ENCODE data around the gene PRKAG1. TPM values are rescaled to one million over a fixed set of nuclear protein-coding genes. Genes with fewer than 3 reads are reported as not detected.

PRKAG1 gene
- total RNA-seq, 2 donors from 2014 or later: 27.6 to 38.1 TPM

- TF ChIP-seq, protein P1, sequence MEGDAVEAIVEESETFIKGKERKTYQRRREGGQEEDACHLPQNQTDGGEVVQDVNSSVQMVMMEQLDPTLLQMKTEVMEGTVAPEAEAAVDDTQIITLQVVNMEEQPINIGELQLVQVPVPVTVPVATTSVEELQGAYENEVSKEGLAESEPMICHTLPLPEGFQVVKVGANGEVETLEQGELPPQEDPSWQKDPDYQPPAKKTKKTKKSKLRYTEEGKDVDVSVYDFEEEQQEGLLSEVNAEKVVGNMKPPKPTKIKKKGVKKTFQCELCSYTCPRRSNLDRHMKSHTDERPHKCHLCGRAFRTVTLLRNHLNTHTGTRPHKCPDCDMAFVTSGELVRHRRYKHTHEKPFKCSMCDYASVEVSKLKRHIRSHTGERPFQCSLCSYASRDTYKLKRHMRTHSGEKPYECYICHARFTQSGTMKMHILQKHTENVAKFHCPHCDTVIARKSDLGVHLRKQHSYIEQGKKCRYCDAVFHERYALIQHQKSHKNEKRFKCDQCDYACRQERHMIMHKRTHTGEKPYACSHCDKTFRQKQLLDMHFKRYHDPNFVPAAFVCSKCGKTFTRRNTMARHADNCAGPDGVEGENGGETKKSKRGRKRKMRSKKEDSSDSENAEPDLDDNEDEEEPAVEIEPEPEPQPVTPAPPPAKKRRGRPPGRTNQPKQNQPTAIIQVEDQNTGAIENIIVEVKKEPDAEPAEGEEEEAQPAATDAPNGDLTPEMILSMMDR (conservative IDR thresholded peaks at IDR 0.05): no peak
- peaks cover 15% of the 10 kb centered on the region for H3K4me1 Mint-ChIP-seq
- no peak overlapping the region for H3K9ac ChIP-seq (ENCODE audit: extremely low read depth, low read length, poor library complexity, severe bottlenecking)
- H3K9me3 ChIP-seq (ENCODE audit: control insufficient read depth, low read length): no peaks in the 10 kb centered on the region
- no peak overlapping the region for H3K27ac ChIP-seq (ENCODE audit: low read depth, low read length)
- H3K27me3 ChIP-seq (ENCODE audit: control insufficient read depth, insufficient read depth, low read length, poor library complexity, severe bottlenecking): peaks cover 100% of the 10 kb centered on the region
- no peaks in the 10 kb centered on the region for H3K36me3 ChIP-seq (ENCODE audit: control insufficient read depth, insufficient read depth, low read length)
- no peak for DNase-seq
- no peaks in the 10 kb centered on the region for H3K9me3 Mint-ChIP-seq
- H3K36me3 Mint-ChIP-seq (ENCODE audit: low read depth): no peaks in the 10 kb centered on the region
- H3K27me3 Mint-ChIP-seq (ENCODE audit: insufficient read depth): peaks cover 99% of the 10 kb centered on the region
- no peaks in the 10 kb centered on the region for H3K4me1 ChIP-seq (ENCODE audit: control insufficient read depth, insufficient read depth, low read length)
- 72 to 79% methylated on average over 3 of the region's 3 CpGs for WGBS, 2 experiments (ENCODE audit: insufficient coverage in 1 of 2, insufficient read length in 1 of 2)
- H3K27ac Mint-ChIP-seq: no peak overlapping the region
- no peak overlapping the region for H3K4me3 Mint-ChIP-seq
- H3K4me3 ChIP-seq (ENCODE audit: low read length): no peak overlapping the region
Measured at GRCh38 chr12:48972952-48973483, 45.6 kb downstream of the PRKAG1 start.

GRCh38 chr12:48972213-48972951, 46.2 kb downstream of the PRKAG1 start:
- TF ChIP-seq, protein P1 (conservative IDR thresholded peaks at IDR 0.05): peak; percentile 46
- Mint-ChIP-seq H3K4me3 (peak overlapping the region; percentile 51), H3K36me3 (ENCODE audit: low read depth) (no peaks in the 10 kb centered on the region), H3K27me3 (ENCODE audit: insufficient read depth) (peaks cover 97% of the 10 kb centered on the region), H3K4me1 (peaks cover 15% of the 10 kb centered on the region), H3K27ac (no peak overlapping the region), H3K9me3 (no peaks in the 10 kb centered on the region)
- Histone ChIP-seq H3K4me1 (ENCODE audit: control insufficient read depth, insufficient read depth, low read length) (no peaks in the 10 kb centered on the region), H3K27ac (ENCODE audit: low read depth, low read length) (no peak overlapping the region), H3K9me3 (ENCODE audit: control insufficient read depth, low read length) (no peaks in the 10 kb centered on the region), H3K4me3 (ENCODE audit: low read length) (no peak overlapping the region), H3K9ac (ENCODE audit: extremely low read depth, low read length, poor library complexity, severe bottlenecking) (no peak overlapping the region), H3K27me3 (ENCODE audit: control insufficient read depth, insufficient read depth, low read length, poor library complexity, severe bottlenecking) (peaks cover 99% of the 10 kb centered on the region), H3K36me3 (ENCODE audit: control insufficient read depth, insufficient read depth, low read length) (no peaks in the 10 kb centered on the region)
- 76 to 78% methylated on average over 13 to 23 of the region's 23 CpGs for WGBS, 2 experiments (ENCODE audit: insufficient coverage in 1 of 2, insufficient read length in 1 of 2)
- DNase-seq: peak; percentile 72

DNA sequence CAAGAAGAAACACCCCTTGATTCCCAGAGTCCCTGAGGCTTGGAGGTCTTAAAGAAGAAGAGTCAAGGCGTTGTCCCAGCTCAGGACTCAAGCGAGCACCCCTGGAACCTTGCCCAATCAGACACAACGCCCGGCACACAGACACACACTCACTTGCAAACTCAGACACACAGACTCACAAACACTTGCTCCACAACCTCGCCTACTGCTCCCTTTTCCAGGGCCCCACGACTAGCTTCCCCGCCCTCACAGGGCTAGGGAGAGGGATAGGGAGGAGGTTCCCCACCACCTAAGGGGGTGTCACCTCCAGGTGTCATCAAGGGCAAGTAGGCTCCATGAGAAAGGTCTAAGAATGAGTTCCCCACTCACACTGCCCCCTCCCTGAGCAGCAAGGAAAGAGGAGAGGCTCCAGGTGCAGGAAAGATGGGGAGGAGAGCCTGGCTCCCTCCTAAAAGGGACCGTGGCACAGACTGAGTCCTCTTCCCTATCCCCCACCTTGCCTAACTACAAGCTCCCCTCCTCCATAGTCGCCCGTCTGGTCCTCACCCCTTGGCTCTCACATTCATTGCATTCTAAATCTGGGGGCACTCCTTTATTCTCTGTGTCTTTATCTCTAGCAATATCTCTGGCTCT, 47.8 kb downstream of the PRKAG1 start:
- WGBS, 2 experiments (ENCODE audit: insufficient coverage in 1 of 2, insufficient read length in 1 of 2): 21 to 29% methylated on average over 3 to 7 of the region's 10 CpGs
- H3K27ac Mint-ChIP-seq: no peak overlapping the region
- TF ChIP-seq, protein P1 (conservative IDR thresholded peaks at IDR 0.05): no peak
- H3K4me1 Mint-ChIP-seq: peaks cover 15% of the 10 kb centered on the region
- no peaks in the 10 kb centered on the region for H3K36me3 Mint-ChIP-seq (ENCODE audit: low read depth)
- H3K27me3 Mint-ChIP-seq (ENCODE audit: insufficient read depth): peaks cover 84% of the 10 kb centered on the region
- Histone ChIP-seq H3K4me3 (ENCODE audit: low read length) (peak overlapping the region; percentile 76), H3K27ac (ENCODE audit: low read depth, low read length) (no peak overlapping the region), H3K9me3 (ENCODE audit: control insufficient read depth, low read length) (no peaks in the 10 kb centered on the region), H3K36me3 (ENCODE audit: control insufficient read depth, insufficient read depth, low read length) (no peaks in the 10 kb centered on the region), H3K9ac (ENCODE audit: extremely low read depth, low read length, poor library complexity, severe bottlenecking) (no peak overlapping the region), H3K4me1 (ENCODE audit: control insufficient read depth, insufficient read depth, low read length) (no peaks in the 10 kb centered on the region), H3K27me3 (ENCODE audit: control insufficient read depth, insufficient read depth, low read length, poor library complexity, severe bottlenecking) (peaks cover 83% of the 10 kb centered on the region)
- peak; percentile 60 for DNase-seq
- H3K9me3 Mint-ChIP-seq: no peaks in the 10 kb centered on the region
- H3K4me3 Mint-ChIP-seq: peak overlapping the region; percentile 51
